PFSK-1 (cell line): ENCODE results near the gene APOO.

Experiments
- FOXP2 ChIP-seq: optimal IDR thresholded peaks from 2 replicates; pipeline ENCODE3; 2011; ENCODE audit warnings: borderline replicate concordance, control low read depth, inconsistent platforms; ENCODE audit not compliant: insufficient read depth; ENCODE audit errors: extremely low read length, extremely low read depth
- POLR2AphosphoS5 ChIP-seq: IDR thresholded peaks from 2 replicates; pipeline ENCODE4 v1.6.1; 2012; ENCODE audit warnings: low read depth, mild to moderate bottlenecking, control low read depth, low read length, moderate library complexity
- SIN3A ChIP-seq: IDR thresholded peaks from 2 replicates; pipeline ENCODE4 v1.6.1; 2012; ENCODE audit warnings: mild to moderate bottlenecking, low read length, moderate library complexity, borderline replicate concordance; ENCODE audit not compliant: insufficient read depth
- TAF1 ChIP-seq: IDR thresholded peaks from 2 replicates; pipeline ENCODE4 v1.6.1; 2012; ENCODE audit warnings: low read length, control low read depth, borderline replicate concordance; ENCODE audit not compliant: insufficient read depth
- TF ChIP-seq, protein P1 (sequence below), 2 experiments: IDR thresholded peaks; 2 replicates each; pipeline versions ENCODE4 v1.6.1 to v1.8.0; 2011 to 2012; ENCODE audit warnings: low read depth in 2 of 2, low read length in 2 of 2, control low read depth in 1 of 2, inconsistent platforms in 1 of 2, mild to moderate bottlenecking in 1 of 2, moderate library complexity in 1 of 2; ENCODE audit not compliant: insufficient read depth in 1 of 2

DNA sequence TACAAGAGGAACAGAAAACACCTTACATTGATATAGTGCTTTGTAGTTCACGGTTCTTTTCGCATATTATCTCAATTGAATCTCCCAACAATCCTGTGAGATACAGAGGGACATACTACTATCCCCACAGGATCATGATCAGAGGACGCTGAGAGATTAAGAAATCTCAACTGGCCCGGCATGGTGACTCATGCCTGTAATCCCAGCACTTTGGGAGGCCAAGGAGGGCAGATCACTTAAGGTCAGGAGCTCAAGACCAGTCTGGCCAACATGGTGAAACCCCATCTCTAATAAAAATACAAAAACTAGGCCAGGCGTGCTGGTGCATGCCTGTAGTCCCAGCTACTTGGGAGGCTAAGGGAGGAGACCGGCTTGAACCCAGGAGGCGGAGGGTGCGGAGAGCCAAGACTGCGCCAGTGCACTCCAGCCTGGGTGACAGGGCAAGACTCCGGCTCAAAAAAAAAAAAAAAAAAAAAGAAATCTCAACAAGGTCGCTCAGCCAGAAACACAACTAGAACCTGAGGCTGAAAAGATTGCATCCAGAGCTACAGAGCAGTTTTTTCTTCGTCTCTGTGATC lies 7.4 kb downstream of the APOO start:
- TF ChIP-seq TAF1 (no peak), FOXP2 (no peak), POLR2AphosphoS5 (no peak), SIN3A (no peak)
- TF ChIP-seq, protein P1, sequence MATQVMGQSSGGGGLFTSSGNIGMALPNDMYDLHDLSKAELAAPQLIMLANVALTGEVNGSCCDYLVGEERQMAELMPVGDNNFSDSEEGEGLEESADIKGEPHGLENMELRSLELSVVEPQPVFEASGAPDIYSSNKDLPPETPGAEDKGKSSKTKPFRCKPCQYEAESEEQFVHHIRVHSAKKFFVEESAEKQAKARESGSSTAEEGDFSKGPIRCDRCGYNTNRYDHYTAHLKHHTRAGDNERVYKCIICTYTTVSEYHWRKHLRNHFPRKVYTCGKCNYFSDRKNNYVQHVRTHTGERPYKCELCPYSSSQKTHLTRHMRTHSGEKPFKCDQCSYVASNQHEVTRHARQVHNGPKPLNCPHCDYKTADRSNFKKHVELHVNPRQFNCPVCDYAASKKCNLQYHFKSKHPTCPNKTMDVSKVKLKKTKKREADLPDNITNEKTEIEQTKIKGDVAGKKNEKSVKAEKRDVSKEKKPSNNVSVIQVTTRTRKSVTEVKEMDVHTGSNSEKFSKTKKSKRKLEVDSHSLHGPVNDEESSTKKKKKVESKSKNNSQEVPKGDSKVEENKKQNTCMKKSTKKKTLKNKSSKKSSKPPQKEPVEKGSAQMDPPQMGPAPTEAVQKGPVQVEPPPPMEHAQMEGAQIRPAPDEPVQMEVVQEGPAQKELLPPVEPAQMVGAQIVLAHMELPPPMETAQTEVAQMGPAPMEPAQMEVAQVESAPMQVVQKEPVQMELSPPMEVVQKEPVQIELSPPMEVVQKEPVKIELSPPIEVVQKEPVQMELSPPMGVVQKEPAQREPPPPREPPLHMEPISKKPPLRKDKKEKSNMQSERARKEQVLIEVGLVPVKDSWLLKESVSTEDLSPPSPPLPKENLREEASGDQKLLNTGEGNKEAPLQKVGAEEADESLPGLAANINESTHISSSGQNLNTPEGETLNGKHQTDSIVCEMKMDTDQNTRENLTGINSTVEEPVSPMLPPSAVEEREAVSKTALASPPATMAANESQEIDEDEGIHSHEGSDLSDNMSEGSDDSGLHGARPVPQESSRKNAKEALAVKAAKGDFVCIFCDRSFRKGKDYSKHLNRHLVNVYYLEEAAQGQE (IDR thresholded peaks at IDR 0.05; ENCODE audit: insufficient read depth in 1 of 2, low read depth in 2 of 2, low read length in 2 of 2): no peak
